H4 (cell line): ENCODE data around the gene KLHL30. TPM values are rescaled to one million over a fixed set of nuclear protein-coding genes. Genes with fewer than 3 reads are reported as not detected.

Source experiments
- DNase-seq: peaks from one replicate; pipeline ENCODE4 v3.0.0-alpha.2; 2015; ENCODE audit warnings: low spot score
- total RNA-seq: library from RNA; depleted of rRNA; stranded (reverse); fragments of >200 nt; shearing (Covaris generic); gene quantifications from 2 replicates; pipeline ENCODE4 v1.2.3, GENCODE V29; 2014

The KLHL30 gene
- total RNA-seq, 1 experiment from 2014 or later = not detected

GRCh38 chr2:238120463-238121298, 17.8 kb upstream of the KLHL30 start:
- DNase-seq = no peak

- no peak for DNase-seq
These were observed 16.8 kb upstream of the KLHL30 start for GRCh38 chr2:238121511-238122286.

- DNase-seq = no peak
These were observed 15.9 kb upstream of the KLHL30 start for GRCh38 chr2:238122287-238123217.

GRCh38 chr2:238123218-238123971, 15.1 kb upstream of the KLHL30 start:
- no peak for DNase-seq

DNA sequence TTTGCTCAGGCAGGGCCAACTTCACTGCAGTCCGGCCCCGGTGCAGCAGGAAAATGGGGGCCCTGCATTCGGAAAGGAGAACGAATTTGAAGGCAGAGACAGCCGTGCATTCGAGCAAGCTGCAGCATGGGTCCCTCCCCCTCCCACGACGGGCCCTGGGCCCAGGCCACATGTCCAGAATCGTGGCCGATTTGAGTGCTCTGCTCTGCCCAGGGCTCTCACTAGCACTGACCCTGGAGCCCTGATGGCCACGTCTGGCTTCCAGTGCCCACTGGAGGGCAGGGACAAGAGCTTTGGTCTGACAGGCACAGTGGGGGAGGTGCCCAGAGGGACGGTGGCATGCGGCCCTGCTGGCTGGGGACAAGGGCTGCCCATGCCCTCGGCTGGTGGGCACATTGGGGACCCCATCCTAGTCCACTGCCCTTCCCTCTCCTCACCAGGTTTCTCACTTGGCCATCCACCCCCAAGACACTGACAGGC, 14.4 kb upstream of the KLHL30 start:
- DNase-seq = no peak

DNA sequence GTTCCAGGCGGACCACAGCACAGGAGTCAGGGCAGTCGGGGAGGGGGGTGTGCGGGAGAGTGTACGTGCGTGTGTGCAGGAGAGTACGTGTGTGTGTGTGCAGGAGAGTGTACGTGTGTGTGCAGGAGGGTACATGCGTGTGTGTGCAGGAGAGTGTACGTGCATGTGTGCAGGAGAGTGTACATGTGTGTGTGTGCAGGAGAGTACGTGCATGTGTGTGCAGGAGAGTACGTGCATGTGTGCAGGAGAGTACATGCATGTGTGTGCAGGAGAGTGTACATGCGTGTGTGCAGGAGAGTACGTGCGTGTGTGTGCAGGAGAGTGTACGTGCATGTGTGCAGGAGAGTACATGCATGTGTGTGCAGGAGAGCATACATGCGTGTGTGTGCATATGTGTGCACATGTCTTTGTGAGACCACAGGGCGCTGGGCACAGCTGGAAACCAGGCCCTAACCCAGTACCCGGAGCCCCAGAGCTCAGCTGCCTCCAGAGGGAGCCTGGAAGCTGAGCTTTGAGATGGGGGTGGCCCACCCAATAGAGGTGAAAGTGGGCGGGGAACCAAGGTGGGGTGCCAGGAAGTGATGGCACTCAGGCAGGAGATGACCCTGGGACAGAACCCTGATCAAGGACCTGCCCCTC, 13.9 kb upstream of the KLHL30 start:
- no peak for DNase-seq

GRCh38 chr2:238125127-238125885, 13.2 kb upstream of the KLHL30 start:
- DNase-seq = no peak

GRCh38 chr2:238126338-238126737, 12.1 kb upstream of the KLHL30 start:
- DNase-seq = no peak

GRCh38 chr2:238126775-238127164, 11.7 kb upstream of the KLHL30 start:
- DNase-seq = no peak

GRCh38 chr2:238127165-238128060, 11.1 kb upstream of the KLHL30 start:
- no peak for DNase-seq

GRCh38 chr2:238128061-238128440, 10.4 kb upstream of the KLHL30 start:
- no peak for DNase-seq

DNA sequence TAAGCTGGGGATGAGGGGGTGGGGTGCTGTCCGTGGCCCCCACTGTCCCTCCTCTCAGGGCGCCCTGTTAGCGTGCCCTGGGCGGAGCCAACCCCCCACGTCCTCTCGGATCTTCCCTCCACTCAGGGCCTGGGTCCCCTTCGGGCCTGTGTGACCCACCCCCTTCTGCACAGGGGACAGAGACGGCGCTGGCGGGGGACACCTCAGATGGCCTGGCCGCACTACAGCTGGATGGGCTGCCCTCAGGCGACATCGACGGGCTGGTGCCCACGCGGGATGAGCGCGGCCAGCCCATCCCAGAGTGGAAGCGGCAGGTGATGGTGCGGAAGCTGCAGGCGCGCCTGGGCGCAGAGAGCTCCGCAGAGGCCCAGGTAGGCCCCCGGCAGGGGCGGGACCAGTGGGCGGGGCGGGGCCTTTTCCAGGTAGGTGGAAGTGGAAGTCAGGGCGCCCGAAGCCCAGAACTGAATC, 9.9 kb upstream of the KLHL30 start:
- DNase-seq = no peak

GRCh38 chr2:238129166-238130010, 9.1 kb upstream of the KLHL30 start:
- DNase-seq = no peak

DNA sequence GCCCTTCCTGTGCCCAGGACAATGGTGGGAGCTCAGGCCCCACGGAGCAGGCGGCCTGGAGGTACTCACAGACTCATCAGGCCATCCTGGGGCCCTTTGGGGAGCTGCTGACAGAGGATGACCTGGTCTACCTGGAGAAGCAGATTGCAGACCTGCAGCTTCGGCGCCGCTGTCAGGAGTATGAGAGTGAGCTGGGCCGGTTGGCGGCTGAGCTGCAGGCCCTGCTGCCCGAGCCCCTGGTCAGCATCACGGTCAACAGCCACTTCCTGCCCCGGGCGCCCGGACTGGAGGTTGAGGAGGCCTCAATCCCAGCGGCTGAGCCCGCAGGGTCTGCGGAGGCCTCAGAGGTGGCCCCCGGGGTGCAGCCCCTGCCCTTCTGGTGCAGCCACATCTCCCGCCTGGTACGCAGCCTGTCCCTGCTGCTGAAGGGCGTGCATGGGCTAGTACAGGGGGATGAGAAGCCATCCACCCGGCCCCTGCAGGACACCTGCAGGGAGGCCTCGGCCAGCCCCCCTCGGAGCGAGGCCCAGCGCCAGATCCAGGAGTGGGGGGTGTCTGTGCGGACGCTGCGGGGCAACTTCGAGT, 8.3 kb upstream of the KLHL30 start:
- no peak for DNase-seq

DNA sequence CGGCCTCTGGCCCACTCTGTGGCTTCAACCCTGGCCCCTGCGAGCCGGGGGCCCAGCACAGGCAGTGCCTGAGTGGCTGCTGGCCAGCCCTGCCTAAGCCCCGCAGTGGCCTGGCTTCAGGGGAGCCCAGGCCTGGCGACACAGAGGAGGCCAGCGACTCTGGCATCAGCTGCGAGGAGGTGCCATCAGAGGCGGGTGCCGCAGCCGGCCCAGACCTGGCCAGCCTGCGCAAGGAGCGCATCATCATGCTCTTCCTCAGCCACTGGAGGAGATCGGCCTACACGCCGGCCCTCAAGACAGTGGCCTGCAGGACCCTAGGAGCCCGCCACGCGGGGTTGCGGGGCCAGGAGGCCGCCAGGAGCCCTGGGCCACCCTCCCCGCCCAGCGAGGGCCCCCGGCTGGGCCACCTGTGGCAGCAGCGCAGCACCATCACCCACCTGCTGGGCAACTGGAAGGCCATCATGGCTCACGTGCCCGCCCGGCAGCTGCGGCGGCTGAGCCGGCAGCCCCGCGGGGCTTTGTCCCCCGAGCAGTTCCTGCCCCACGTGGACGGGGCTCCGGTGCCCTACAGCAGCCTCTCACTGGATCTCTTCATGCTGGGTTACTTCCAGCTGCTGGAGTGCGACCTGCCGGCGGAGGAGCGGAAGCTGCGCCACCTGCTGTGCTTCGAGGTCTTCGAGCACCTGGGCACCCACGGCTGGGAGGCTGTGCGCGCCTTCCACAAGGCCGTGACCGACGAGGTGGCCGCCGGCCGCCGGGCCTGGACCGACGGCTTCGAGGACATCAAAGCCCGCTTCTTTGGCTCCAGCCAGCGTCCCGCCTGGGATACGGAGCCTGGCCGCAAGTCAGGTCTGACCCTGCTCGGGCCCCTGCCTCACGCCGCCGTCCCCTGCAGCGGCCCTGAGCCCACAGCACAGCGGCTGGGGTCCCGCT, 7.5 kb upstream of the KLHL30 start:
- DNase-seq = no peak

DNA sequence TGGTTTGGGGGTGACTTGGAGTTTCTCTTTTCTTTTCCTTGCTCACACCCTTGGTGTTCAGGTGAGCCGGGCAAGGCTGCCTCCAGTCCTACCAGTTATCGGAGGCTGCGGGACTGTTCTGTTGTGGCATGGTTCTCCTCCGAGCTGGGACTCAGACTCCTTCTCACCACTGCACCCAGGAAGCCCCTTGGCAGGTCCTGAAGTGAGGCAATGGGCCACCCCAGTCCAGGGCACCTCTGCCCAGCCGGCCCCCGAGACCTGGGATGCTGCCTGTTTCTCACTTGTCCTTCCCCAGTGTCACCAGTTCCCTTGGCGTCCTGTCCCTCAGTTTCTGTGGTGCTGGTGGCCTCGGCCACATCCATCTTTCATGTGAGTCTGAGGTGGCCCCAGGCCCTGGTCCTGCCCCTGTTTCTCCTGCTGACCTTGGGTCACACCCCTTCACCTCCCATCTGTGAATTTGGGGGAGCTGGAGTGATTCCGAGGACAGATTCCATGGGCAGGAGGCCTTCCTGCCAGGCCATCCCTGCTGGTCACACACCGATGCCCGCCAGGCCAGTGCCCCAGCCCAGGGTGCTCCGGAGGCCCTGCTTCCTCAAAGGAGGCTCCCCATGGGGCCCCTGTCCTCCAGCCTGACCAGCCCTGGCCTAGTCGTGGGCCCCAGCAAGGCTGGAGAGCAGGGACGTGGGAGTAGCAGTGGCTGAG, 6.6 kb upstream of the KLHL30 start:
- no peak for DNase-seq
